SH-SY5Y (cell line): Measurements from ENCODE around the gene HSD17B11.

ENCODE experiments used
- GATA2 ChIP-seq: IDR thresholded peaks from 2 replicates; pipeline ENCODE4 v1.6.1; 2011; ENCODE audit warnings: mild to moderate bottlenecking, low read depth, low read length
- GATA3 ChIP-seq: IDR thresholded peaks from 2 replicates; pipeline ENCODE4 v1.6.1; 2011; ENCODE audit warnings: low read depth, mild to moderate bottlenecking, low read length, moderate library complexity

DNA sequence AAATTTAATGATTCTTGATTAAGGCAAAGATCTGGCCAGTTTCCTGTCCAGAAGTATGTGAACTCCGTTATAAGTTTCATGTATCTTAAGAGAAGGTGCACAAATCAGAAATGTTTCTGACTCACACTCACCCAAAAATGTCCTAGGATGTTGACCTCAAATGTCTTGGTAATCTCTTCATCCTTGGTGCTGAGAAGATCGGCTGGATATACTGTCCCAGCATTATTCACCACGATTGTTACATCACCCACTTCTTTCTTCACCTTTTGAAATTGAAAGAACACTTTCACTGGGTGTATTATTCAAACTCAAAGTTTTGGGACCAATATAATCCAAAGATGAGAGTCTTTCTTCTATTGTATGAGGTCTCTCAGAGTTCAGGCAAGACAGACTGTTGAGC, 74.0 kb downstream of the HSD17B11 start:
- TF ChIP-seq GATA3 (no peak), GATA2 (no peak)
